Activated CD4-positive, CD25-positive, alpha-beta regulatory T cell treated with anti-CD3 and anti-CD28 coated beads, Interleukin-2, amount 50 U/mL, for 24 hours (primary cell): ENCODE results near the gene CDC20.

Experiments used
- ATAC-seq, 2 donors: fragments of 150-1000 bp; cut with Tn5 transposase; one replicate each; pipeline ENCODE4 v1.10.0; 2021; ENCODE audit warnings: mild to moderate bottlenecking in 1 of 2, moderate library complexity in 1 of 2

Gene CDC20

DNA sequence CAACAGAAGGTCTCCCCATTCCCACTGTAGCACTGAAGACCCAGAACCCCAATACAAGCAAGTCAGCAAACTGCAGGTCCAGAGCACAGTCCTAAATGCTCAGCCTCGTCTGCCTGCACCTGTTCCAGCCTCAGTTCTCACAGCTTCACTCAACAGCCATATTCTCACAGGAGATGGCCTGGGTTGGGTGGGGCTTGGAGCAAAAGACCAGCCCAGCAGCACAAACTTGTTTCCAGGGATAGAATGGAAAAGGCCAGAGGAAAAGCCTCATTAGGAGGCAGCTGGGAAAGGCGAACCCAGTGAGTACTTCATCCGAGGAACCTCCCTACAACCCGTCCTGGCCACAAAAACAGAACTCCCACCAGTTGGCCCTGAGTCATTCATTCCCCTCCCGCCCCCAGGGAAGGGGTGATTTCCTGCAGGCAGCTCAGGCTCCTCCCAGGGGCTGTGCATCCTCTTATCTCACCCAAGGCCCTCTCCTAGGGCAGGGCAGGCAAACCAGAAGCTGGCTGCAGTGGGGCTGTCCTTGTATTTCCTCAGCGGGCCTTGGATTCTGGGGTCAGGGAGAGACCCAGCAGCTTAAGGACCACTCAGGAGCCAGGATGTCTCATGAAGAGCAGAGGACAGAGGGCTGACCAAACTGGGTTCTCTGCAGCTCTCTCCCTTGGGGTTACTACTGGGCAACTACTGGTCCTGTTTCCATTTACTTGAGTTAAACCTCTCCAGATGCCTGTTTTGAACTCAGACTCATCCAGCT lies 28.6 kb upstream of the CDC20 start:
- ATAC-seq, result peak; percentile 63 to 80

DNA sequence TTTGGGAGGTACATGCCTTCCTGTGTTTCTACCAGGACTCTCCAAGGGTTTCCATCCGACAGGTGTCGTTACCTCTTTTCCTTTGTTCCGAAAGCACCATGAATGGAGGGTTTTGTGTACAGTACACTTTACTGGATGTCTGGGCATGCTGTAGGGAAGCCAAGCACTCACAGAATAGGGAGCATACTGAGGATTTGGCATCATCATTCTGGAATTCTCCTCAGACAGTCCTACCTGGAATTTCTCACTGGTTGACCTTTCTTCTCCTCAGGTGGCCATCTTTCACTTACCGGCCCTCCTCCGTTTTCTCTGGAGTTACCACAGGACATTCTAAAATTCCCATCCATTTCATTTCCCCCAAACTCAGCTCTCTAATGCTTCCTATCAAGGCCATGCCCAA lies 27.1 kb upstream of the CDC20 start:
- no peak for ATAC-seq

DNA sequence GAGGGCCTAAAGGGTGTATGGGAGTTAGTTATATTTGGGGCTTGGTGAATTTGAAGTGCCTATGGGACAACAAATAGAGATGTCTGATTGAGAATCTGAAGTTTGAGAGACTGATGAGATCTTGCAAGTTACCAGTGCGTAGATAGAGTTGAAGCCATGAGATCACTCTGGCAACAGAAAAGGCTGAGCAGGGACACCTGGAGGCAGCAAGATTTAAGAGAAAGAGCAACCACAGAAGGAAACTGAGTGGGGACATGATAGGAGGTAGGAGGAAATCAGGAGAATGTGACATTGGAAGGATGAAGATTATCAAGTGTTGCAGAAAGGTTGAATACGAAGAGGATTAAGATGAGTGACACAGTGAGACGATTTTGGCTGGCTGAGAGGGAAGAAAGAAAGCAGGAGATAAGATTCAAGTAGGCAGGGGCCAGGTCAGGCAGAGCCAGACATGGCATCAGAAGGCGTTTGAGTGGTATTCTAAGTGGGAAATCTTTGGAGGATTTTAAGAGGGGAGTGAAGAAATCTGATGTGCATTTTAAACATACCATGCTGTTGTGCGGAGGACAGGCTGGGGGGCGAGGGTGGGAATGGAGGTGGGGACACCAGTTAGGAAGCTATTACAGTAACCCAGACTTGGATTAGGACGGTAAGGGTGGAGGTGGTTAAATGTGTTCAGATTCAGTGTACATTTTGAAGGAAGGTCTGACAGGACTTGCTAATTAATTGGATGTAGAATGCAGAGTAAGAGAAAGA lies 24.2 kb upstream of the CDC20 start:
- no peak for ATAC-seq

DNA sequence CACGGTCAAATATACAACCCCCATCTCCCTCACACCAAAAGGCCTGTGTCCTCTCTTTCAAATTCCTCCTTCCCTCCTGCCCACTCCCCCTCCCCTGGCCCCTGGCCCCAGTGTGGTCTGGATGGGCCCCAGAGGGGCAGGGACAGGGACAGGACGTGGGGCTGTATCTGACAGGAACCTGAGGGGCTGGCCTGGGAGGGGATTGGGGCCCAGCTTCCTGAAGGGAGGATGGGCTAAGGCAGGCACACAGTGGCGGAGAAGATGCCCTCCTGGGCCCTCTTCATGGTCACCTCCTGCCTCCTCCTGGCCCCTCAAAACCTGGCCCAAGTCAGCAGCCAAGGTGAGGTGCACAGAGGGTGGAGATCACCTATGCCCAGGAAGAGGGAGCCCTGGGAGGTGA lies 21.2 kb upstream of the CDC20 start, which contains the start of gene MPL:
Gene MPL (plus strand): TSS at position 231 of the 400 bp plus-strand sequence. CDS start 31 bp downstream, at position 262.
- ATAC-seq, result no peak

DNA sequence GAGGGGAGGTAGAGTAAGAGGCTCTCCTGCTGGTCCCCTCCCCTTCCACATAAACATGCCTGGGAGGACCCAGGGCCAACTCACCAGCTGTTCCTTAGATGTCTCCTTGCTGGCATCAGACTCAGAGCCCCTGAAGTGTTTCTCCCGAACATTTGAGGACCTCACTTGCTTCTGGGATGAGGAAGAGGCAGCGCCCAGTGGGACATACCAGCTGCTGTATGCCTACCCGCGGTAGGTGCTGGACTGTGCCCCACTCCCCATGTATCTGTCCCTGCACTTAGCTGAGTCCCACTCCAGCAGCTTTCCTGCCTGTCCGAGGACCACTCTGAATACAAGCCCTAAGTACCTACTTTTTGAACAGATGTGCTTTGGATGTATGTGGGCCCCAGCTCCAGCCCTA lies 20.8 kb upstream of the CDC20 start:
- ATAC-seq, result no peak

DNA sequence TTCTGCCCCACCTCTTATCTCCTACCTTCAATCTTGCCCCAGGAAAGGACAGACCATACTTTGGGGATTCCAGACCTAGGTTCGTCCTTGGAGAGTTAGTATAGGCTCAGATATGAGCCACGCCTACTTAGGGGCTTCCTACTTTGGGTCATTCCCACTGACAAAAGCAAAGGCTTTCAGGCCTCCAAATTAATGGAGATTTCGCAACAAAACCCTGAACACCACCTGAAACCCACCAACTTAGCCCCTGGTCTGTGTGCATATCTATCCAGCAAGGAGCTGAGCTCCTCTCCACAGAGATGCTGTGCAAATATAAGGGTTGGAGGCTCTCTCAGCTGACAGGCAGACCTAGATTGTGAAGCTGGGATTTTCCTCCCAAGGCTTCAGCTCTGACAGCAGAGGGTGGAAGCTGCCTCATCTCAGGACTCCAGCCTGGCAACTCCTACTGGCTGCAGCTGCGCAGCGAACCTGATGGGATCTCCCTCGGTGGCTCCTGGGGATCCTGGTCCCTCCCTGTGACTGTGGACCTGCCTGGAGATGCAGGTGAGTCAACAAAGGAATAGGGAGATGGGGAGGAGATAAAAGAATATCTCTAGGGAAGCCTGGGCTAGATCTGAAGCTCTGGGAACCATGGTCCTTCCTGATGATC lies 19.1 kb upstream of the CDC20 start:
- ATAC-seq, result no peak

DNA sequence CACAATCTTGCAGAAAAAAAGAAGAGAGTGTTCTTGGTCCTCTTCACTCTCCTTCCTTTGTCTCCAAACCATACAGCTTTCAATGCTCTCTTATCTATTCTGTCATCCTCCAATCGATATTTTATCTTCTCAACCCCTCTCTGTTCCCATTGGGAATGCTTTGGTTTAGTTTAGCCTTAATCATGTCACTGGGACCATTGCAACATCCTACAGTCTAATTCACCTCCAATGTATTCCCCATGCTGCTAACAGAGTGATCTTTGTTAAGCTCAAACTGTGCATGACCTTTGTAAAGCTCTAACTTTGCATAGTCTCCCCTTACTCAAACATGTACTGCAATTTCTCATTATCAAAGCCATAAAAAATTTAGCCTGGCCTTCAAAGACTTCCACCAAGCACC lies 18.2 kb upstream of the CDC20 start:
- ATAC-seq, result no peak

DNA sequence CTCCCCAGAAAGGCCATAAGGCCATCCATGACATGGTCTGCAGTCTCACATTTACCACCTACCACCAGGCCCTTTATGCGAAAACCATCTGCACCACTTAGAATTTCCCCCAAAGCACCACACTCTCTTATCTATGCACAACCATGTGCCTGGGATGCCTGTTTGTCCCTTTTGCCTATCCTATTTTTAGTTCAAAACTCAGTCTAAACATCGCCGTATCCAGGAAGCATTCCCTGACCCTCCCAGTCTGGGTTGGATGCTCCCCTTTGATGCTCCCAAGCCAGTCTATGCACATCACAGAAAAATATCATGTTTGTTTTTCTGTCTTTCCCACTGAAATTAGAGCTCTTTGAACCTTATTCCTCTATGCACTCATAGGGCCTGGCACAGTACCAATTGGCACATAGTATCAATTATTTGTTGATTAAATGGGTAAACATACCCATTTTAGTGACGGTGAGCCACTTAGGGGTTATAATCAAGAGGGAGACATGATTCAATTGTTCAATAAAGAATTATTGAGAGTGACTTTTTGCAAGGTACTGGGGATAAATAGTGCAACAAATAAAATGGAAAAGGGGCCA lies 14.4 kb upstream of the CDC20 start:
- no peak for ATAC-seq

DNA sequence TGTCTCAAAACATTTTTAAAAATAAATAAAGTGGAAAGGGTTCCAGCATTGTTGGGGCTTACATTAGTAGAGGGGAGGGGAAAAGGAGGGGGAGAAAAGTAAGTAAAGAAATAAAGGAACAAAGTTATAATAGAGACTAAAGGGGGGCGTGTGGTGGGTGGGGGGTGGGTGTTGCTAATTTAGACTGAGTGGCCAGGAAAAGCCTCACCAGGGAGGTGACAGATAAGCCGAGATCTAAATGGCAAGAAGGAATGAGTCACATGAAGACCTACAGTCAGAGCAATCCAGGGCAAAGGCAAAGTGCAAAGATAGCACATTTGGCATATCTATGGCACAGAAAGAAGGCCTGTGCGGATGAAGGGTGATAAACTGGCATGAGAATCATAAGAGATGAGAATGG lies 13.7 kb upstream of the CDC20 start:
- ATAC-seq, result no peak

DNA sequence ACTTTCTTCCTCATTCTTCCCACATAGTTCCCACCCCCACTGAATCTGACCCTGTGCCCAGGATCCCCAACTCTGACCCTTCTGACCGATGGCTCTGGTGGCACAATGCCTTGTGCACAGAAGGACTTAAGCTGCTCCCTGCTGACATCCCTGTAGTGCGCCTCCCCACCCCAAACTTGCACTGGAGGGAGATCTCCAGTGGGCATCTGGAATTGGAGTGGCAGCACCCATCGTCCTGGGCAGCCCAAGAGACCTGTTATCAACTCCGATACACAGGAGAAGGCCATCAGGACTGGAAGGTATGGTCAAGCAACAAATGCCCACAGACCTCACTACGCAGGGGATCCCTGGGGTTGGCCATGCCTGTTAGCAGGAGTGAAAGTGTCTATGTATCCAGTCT lies 12.1 kb upstream of the CDC20 start:
- ATAC-seq, result no peak

DNA sequence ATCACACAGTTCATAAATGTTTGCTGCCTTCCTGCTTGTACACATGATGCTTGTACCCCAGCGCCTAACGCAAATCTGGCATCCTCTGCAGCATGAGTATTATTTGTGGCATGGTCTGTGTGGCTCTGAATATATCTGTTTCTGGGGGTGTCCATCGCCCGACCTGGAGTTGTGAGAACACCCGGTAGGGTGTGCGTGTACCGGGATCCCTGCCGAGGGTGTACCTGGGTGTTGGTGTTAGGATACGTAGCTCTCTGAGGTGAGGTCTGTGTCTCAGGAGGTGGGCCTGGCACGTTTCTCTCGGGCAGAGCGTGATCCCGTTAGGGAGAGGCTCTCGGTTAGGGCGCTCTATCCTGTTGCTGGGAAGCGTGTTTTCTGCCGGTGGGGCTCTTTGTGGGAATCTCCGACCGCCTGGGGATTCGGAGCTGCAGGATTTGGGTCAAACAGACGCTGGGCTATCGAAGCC lies 10.4 kb upstream of the CDC20 start:
- ATAC-seq, result no peak

DNA sequence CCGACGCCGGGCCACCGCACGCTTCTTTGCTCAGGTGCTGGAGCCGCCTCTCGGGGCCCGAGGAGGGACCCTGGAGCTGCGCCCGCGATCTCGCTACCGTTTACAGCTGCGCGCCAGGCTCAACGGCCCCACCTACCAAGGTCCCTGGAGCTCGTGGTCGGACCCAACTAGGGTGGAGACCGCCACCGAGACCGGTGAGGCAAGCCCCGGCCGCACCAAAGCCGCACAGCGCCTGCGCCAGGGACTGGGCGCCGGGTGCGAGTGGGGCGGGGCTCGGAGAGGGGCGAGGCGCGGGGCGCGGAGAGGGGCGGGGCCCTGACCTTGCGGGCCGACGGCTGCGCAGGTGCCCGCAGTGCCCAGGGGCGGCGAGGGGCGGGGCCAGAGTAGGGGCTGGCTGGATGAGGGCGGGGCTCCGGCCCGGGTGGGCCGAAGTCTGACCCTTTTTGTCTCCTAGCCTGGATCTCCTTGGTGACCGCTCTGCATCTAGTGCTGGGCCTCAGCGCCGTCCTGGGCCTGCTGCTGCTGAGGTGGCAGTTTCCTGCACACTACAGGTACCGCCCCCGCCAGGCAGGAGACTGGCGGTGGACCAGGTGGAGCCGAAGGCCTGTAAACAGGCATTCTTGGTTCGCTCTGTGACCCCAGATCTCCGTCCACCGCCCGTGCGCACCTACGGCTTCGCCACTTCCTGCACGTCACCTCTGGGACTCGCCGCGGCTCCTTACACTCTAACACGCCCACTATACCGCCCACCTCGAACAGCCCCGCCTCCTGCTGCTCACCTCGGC lies 9.8 kb upstream of the CDC20 start:
- ATAC-seq, result peak; percentile 77 to 78

DNA sequence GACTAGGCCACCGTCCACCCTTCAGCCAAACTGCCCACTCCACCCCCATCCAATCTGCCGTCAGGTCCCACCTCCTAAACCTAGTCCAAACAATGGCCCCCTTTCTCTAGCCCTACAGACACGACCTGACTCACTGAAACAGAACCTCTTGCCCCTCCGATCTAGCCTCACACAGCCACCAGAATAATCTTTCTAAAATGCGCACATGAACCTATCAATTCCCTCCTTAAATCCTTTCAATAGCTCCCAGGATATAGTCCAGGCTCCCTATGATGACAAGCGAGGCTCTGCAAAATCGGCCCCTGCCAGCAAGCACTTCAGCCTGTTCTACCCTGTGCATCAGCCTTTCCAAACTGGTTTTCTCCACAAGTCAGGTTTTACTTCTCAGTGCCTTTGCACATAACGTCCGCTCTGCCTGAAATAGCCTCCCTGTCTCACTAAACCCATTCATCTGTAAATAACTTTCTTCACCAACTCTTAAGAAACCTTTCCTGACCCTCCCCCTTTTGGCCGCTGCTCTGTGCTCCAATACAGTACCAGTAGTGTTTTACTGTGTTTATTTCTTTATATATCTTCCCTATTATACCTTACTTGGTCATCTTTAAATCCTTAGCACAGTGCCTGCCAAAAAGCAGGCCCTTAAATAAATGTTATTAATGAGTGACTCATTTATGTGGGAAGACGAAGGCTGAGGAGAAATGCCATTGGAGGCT lies 9.0 kb upstream of the CDC20 start:
- no peak for ATAC-seq

DNA sequence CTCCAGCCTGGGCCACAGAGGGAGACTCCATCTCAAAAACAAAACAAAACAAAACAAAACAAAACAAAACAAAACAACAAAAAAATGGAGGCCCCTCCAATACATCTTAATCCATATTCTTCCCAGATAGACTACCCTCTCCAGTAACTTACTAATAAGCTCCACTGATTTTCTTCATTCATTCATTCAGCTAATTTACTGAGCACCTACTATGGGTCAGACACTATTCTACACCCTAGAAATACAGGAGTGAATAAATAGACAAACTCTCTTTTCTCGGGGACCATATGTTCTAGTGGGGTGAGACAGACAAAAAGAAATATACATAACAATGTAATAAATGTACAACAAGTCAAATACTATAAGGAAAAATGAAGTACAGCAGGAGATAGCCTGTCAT lies 7.8 kb upstream of the CDC20 start:
- ATAC-seq, result no peak

DNA sequence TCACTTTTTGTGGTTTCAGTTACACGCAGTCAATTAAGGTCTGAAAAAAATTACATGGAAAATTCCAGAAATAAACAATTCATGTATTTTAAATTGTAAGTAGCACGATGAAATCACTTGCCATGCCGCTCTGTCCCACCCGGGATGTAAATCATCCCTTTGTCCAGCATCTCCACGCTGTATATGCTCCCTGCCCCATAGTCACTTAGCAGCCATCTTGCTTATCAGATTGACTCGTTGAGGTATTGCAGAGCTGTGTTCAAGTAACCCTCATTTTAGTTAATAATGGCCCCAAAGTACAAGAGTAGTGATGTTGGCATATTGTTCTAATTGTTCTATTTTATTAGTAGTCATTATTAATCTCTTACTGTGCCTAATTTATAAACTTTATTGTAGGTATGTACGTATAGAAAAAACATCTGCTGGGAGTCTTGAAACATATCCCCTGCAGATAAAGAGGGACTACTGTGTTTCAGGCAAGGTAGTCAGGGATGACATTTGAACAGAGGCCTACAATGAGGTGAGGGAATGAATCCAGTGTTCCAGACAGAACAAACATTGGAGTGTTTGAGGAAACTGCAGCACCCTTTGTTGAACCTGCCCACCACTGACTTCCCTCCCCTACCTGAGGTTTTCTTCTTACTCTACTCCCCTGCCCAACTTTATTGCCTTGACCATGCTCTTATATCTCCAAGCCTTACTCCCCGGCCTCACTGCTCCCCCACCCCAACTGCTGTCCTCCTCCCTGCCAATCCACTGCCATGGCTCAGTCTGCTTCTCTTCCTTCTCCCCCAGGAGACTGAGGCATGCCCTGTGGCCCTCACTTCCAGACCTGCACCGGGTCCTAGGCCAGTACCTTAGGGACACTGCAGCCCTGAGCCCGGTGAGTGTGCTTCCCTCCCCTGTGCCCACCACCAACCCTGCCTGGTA lies 7.1 kb upstream of the CDC20 start:
- ATAC-seq, result no peak

DNA sequence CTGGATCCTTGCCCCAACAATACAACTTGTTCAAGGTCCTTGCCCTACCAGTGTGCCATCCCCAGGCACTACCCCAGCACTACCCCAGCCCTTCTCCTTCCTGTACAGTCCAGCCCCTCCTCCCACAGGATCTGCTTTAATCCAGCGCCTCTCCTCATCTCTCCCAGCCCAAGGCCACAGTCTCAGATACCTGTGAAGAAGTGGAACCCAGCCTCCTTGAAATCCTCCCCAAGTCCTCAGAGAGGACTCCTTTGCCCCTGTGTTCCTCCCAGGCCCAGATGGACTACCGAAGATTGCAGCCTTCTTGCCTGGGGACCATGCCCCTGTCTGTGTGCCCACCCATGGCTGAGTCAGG lies 6.5 kb upstream of the CDC20 start:
- ATAC-seq, result no peak

DNA sequence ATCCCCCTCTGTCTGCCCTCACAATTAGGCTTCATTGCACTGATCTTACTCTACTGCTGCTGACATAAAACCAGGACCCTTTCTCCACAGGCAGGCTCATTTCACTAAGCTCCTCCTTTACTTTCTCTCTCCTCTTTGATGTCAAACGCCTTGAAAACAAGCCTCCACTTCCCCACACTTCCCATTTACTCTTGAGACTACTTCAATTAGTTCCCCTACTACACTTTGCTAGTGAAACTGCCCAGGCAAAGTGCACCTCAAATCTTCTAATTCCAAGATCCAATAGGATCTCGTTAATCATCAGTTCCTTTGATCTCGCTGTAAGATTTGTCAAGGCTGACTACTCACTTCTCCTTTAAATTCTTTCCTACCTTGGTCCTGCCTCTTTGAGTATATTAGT lies 5.9 kb upstream of the CDC20 start:
- ATAC-seq, result no peak

DNA sequence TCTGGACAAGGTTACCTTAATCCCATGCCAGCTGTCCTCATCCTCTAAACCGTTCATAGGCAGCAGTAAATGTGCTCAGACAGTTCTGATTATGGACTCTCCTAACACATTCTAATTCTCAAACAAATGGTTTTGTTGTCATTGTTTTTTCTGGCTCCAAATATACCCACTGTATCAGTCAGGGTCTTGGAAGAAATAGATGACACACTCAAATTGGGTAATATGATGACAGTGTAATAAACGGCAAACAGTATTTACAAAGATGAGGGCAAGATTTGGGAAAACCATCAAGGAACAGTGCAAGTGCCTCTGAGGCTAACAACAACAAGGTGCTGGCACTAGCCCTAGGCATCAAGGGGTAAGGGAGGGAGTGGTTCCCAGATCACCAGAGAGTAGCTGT lies 4.3 kb upstream of the CDC20 start:
- no peak for ATAC-seq

DNA sequence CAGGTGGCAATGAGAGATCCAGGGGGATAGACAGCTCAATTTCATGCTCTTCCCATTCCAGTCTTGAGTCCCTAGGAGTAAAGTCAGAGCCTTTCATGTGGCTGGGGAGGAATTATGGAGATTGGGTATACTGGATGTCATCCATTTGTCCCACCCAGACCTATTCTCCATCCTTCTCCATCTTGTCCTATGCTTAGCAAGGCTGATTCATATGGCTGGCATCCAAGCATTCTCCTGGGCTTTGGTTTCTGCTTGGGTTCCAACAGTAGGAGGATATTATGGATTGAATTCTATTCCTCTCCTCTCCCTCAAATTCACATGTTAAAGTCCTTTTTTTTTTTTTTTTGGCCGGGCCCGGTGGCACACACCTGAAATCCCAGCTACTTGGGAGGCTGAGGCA lies 3.8 kb upstream of the CDC20 start:
- no peak for ATAC-seq

DNA sequence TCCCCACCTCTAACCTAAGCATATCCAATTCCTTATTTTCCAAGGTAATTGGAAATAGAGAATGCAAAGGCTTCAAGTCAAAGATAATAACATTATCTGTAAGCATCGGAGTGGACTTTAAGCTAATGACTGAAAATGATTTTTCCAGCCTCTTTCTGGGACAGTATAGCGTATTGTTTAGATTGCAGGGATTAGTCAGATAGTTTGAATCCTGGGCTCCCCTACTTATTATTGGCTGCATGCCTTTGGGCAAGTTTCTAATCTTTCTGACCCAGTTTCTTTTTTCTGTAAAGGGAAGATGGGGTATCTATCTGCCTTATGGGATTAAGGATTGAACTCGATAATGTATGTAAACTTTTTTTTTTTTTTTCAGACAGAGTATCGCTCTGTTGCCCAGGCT lies 1.5 kb upstream of the CDC20 start:
- ATAC-seq, result no peak
